GM13976 (cell line): Measurements from ENCODE around the gene MED9.

Experiments
- DNase-seq: peaks from one replicate; pipeline ENCODE4 v3.0.0; 2012; ENCODE audit warnings: low spot score
- in situ Hi-C: fragments of 300-500 bp; cut with MboI; formaldehyde crosslinking; loops from one replicate; pipeline ENCODE4 v1.12.0; 2022; ENCODE audit warnings: low sequenced_read_pairs, mixed read lengths, inconsistent platforms; ENCODE audit not compliant: unreplicated experiment
- TF ChIP-seq, protein P1 (sequence below): IDR thresholded peaks from 2 replicates; pipeline ENCODE4 v1.5.1; 2012; ENCODE audit warnings: borderline replicate concordance, mild to moderate bottlenecking; ENCODE audit not compliant: insufficient read depth; ENCODE audit errors: extremely low read depth, missing control alignments, control extremely low read depth

The MED9 gene

DNA sequence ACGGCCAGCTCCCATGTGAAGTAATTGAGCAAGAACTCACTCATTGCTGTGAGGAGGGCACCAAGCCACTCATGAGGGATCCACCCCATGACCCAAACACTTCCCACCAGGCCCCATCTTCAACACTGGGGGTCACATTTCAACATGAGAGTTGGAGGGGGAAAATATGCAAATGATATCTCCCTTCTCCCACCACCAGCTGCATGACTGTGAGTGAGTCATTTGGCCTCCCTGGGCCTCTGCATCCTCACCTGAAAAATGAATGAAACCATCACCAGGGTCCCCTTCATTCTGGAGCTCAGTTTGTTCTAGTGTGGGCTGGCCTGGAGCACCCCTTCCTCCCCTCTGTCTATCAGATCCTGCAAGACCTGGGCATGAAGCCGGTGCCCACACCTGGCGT is 6.8 kb upstream of the MED9 start:
- TF ChIP-seq, protein P1, sequence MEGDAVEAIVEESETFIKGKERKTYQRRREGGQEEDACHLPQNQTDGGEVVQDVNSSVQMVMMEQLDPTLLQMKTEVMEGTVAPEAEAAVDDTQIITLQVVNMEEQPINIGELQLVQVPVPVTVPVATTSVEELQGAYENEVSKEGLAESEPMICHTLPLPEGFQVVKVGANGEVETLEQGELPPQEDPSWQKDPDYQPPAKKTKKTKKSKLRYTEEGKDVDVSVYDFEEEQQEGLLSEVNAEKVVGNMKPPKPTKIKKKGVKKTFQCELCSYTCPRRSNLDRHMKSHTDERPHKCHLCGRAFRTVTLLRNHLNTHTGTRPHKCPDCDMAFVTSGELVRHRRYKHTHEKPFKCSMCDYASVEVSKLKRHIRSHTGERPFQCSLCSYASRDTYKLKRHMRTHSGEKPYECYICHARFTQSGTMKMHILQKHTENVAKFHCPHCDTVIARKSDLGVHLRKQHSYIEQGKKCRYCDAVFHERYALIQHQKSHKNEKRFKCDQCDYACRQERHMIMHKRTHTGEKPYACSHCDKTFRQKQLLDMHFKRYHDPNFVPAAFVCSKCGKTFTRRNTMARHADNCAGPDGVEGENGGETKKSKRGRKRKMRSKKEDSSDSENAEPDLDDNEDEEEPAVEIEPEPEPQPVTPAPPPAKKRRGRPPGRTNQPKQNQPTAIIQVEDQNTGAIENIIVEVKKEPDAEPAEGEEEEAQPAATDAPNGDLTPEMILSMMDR = no peak
- no peak for DNase-seq
- in situ Hi-C loops = no loop called here

DNA sequence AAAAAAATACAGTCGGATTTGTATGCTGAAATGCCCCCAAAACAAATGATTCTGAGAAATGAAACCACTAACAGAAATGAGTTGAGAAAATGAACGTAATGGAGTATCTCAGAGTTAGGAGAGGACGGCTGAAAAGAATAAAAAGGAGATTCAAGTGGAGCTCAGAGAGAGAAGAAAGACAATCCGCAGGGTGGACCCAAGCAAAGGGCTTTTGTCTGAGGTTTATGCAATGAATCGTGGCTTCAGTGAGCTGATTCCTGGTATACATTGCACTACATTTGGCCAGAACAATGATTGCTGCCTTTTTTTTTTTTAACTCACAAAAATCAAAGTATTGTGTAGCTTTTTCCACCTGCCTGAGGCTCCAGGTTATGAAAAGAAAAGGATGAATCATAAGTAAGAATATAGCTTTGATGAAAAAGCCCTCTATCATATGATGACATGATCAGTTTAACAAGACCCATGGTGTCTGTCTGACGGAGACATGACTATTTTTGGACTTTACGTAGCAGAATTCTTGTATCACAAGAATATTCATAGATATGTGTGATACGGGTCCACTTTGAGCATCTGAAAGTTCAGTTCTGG is 4.4 kb upstream of the MED9 start:
- no peak for DNase-seq
- TF ChIP-seq, protein P1 = no peak
- in situ Hi-C loops = no loop called here

DNA sequence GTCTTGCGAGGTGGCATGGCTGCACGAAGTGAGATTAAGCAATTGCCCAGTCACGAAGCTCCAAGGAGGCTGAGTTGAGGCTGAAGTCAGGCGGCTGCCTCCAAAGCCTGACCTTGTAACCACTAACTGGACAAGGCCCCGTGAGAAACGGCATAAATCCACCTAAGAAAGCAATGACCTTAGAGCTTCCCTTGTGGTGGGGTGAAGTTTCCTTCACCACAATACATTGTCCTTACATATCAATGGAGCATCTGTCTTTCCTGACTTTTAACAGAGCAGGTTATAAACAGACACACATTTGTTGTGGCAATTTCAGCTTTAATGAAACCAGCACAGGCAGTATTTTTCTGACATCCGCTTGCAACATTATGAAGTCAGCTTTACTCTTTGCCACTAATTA is 2.5 kb upstream of the MED9 start:
- DNase-seq = no peak
- in situ Hi-C loops = no loop called here
- TF ChIP-seq, protein P1 = no peak

DNA sequence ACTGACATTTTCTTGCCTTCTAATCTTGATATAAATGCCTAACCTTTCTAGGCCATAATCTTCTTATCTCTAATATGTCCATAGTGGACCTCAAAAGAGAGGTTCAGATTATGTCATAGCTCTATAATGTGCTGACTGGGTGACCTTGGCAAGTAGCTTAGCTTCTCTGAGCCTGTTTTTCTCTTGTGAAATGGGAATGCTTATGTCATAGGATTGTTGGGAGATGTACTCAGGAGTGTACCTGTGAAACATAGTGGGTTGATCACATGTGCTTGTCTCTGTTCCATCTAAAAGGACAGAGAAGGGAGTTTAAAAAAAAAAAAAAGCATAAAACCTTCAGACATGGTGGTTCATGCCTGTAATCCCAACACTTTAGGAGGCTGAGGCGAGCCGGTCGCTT is 2.4 kb downstream of the MED9 start:
- in situ Hi-C loops = no loop called here
- no peak for DNase-seq
- TF ChIP-seq, protein P1 = no peak

DNA sequence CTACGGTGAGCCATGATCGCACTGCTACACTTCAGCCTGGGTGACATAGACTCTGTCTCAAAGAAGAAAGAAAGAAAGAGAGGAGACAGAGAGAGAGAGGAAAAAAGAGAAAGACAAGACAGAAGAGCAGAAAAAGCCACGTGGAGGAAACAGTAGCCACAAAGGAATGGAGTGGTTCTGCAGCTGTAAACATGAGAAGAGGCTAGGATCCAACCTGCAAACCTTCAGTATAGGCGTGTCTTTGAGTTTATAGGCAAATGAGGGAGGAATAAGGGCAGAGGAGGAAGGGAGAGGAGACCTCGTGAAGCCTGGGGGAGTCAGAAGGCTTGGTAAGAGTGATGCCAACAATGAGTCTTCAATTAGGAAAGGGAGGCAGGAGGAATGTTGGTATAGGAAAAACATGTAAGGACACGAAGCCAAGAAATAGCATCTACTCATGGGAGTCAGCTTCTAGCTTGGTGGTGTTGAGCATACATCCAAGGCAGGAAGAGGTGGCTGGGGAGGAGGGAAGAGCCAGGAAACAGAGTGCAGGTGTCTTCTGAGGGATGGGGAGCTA is 3.9 kb downstream of the MED9 start:
- DNase-seq = no peak
- in situ Hi-C loops = no loop called here
- TF ChIP-seq, protein P1 = no peak

DNA sequence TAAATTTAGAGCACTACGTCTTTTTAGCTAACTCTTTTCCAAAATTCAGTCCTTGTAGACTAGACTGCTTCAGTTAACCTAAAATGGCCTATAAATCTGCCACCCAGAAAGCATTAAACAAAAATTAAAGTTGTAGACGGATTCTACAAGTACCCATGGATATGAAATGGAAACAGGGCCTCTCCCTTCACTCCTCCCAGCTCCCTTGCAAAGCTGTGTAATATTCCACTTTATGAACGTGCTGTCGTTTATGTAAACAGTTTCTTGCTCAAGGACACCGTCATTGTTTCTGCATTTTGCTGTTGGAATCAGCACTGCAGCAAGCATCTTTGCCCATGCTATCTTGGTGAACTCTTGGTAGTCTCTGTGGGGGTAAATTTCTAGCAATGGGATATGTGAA is 5.1 kb downstream of the MED9 start:
- DNase-seq = no peak
- in situ Hi-C loops = no loop called here
- TF ChIP-seq, protein P1 = no peak

DNA sequence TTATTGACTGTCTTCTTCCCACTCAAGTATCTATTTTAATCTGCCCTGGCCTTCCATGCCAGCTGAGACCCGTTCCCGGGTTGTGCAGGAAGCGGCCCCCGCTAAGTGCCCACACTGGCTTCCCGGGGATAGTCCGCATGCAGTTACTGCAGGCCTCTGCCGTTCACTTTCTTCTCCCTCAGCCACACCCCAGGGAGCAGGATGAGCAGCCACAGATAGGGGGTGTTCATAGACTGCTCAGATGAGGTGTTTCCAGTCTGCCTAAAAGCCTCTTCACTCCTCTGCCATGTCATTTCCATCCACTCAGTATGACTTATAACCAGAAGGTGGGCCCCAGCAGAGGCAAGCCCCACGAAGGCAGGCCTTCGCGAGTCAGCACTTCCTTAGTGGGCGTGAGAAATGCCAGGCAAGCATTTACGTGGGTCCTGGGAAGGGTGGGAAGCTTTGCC is 7.7 kb downstream of the MED9 start:
- in situ Hi-C loops = no loop called here
- TF ChIP-seq, protein P1 = no peak
- DNase-seq = no peak
